Tracheal epithelial cell (primary cell): ENCODE results near the gene PHLDA3. TPM values are rescaled to one million over a fixed set of nuclear protein-coding genes. Genes with fewer than 3 reads are reported as not detected.

Source experiments
- total RNA-seq: library from RNA; depleted of rRNA; stranded (reverse); fragments of >200 nt; gene quantifications from 2 replicates; pipeline ENCODE4 v1.2.1, GENCODE V29; 2014

The PHLDA3 gene
- total RNA-seq: 233 and 236 TPM in 2 replicates

GRCh38 chr1:201468844-201469644 is at the start of gene PHLDA3:
PHLDA3 (minus strand) TSS chr1:201469188; CDS start chr1:201468786, 402 bp downstream.

GRCh38 chr1:201506557-201507359 is 37.8 kb upstream of the PHLDA3 start, which contains the start of gene CSRP1:
CSRP1 (minus strand) TSS chr1:201507123; CDS start chr1:201496303, 10,820 bp downstream.

Other genes starting within 250 kb of the PHLDA3 start
- gene PKP1, start 185.7 kb downstream of the PHLDA3 start, total RNA-seq: 263 and 280 TPM in 2 replicates
- 0.48 and 1.3 TPM in 2 replicates for gene TNNT2, start 91.5 kb downstream of the PHLDA3 start, total RNA-seq
- gene LAD1, start 69.9 kb downstream of the PHLDA3 start, total RNA-seq: 186 and 189 TPM in 2 replicates
- gene TNNI1, start 47.5 kb downstream of the PHLDA3 start, total RNA-seq: under 0.01 TPM in 1 of 2 replicates, not detected in the other
- gene CSRP1, start 37.9 kb upstream of the PHLDA3 start, total RNA-seq: 124 and 475 TPM in 2 replicates
- 4.7 and 7.0 TPM in 2 replicates for gene NAV1, start 69.9 kb upstream of the PHLDA3 start, total RNA-seq